Muscle of leg (tissue), 11 donors: ENCODE data around the gene RALGPS1. TPM values are rescaled to one million over a fixed set of nuclear protein-coding genes. Genes with fewer than 3 reads are reported as not detected.
A peak's percentile ranks its signal among the peaks of the same experiment; 100 is the strongest.

Experiments
- DNase-seq: peaks from one replicate; pipeline ENCODE4 v3.0.0; 2013
- H3K27ac ChIP-seq: one replicate; pipeline ENCODE4 v1.5.1; 2013; ENCODE audit warnings: mild to moderate bottlenecking, low read length, control low read depth
- H3K27me3 ChIP-seq: one replicate; pipeline ENCODE4 v1.6.1; 2013; ENCODE audit warnings: low read length; ENCODE audit not compliant: control insufficient read depth, insufficient read depth
- H3K36me3 ChIP-seq: one replicate; pipeline ENCODE4 v1.6.1; 2013; ENCODE audit warnings: low read length; ENCODE audit not compliant: control insufficient read depth, insufficient read depth
- H3K4me1 ChIP-seq: one replicate; pipeline ENCODE4 v1.6.1; 2013; ENCODE audit warnings: low read length; ENCODE audit not compliant: control insufficient read depth, insufficient read depth
- H3K4me3 ChIP-seq: one replicate; pipeline ENCODE4 v1.5.1; 2013; ENCODE audit warnings: low read length, control low read depth
- H3K9me3 ChIP-seq: replicated peaks from 2 replicates; pipeline ENCODE4 v1.6.1; 2013; ENCODE audit warnings: low read depth, low read length; ENCODE audit not compliant: control insufficient read depth
- WGBS: methylation state at CpG from one replicate; pipeline ENCODE4 v1.1.5; 2013; ENCODE audit warnings: missing lambda C conversion rate; ENCODE audit not compliant: insufficient coverage; 5-methylcytosine and 5-hydroxymethylcytosine counted together
- polyA plus RNA-seq, 8 donors: library from polyadenylated mRNA; unstranded; fragments of 120-200 nt; gene quantifications; one replicate each; pipeline versions ENCODE4 v1.2.1 to v1.2.3, GENCODE V29; 2013; ENCODE audit warnings: inconsistent platforms in 1 of 8, low replicate concordance in 1 of 8; ENCODE audit not compliant: insufficient read length in 8 of 8, insufficient read depth in 1 of 8
- total RNA-seq: library from RNA; stranded (reverse); fragments of 120-200 nt; gene quantifications from one replicate; pipeline ENCODE4 v1.2.4, GENCODE V29; 2013

The RALGPS1 gene
- total and polyA plus RNA-seq, 9 donors, result 4.6 to 8.6 (median 7.2) TPM

DNA sequence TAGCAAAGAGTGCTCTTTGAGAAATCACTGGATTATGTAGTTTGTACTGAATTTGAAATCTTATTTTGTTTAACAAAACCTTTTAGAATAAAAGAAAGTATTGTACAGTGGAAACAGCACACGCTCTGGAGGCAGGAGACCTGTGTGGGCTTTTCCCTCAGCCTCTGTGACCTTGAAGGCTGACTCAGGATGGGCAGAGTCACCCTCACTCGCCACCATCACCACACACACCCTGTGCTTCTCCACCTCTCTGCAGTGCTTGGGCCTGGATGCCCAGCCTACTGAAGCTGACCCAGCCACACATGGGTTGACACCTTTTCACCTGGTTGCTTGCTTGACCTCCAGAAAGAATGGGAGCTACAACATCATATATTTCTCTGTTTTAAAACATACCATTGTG, 188.2 kb downstream of the RALGPS1 start:
- 100% methylated on average over 1 of the region's 2 CpGs for WGBS
- Histone ChIP-seq H3K9me3 (no peaks in the 10 kb centered on the region), H3K36me3 (peaks cover 71% of the 10 kb centered on the region), H3K4me1 (peaks cover 8% of the 10 kb centered on the region), H3K27me3 (no peaks in the 10 kb centered on the region), H3K4me3 (no peak overlapping the region), H3K27ac (no peak overlapping the region)
- no peak for DNase-seq

GRCh38 chr9:127104581-127105311, 190.2 kb downstream of the RALGPS1 start:
- 81% methylated on average over 6 of the region's 7 CpGs for WGBS
- Histone ChIP-seq H3K4me1 (peaks cover 11% of the 10 kb centered on the region), H3K4me3 (no peak overlapping the region), H3K27ac (no peak overlapping the region), H3K9me3 (no peaks in the 10 kb centered on the region), H3K36me3 (peaks cover 60% of the 10 kb centered on the region), H3K27me3 (no peaks in the 10 kb centered on the region)
- DNase-seq, result no peak

DNA sequence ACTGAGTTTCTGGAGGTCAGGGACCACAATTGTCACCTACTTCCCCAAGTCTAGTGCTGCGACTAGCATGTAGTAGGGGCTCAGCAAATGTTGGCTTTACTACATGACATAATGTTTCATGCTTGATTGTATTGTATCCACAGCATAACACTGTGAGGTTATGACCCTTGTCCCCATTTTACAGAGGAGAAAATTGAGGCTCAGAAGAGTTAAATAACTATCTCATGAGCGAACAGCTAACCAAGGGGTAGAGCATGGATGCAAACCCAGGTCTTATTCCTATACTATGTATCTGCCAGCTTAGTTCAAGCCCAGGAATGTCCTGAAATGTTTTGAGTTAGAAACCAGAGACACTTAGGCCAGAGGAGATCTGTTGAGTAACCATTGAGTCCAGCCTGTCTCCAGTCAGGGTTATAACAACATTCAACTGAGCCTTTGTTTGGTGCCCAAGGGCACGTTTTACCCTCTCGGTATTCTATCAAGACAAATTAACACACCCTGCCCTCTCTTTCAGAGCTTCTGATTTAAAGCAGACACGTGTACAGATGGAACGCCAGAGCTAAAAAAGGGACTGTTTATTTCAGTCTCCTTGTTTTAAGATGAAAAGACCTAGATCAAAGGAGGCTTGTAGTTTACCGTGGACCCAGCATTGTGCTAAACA, 191.4 kb downstream of the RALGPS1 start:
- Histone ChIP-seq H3K4me1 (peaks cover 15% of the 10 kb centered on the region), H3K27me3 (no peaks in the 10 kb centered on the region), H3K9me3 (no peaks in the 10 kb centered on the region), H3K27ac (no peak overlapping the region), H3K4me3 (no peak overlapping the region), H3K36me3 (peaks cover 56% of the 10 kb centered on the region)
- 80% methylated on average over 1 of the region's 7 CpGs for WGBS
- DNase-seq, result no peak

DNA sequence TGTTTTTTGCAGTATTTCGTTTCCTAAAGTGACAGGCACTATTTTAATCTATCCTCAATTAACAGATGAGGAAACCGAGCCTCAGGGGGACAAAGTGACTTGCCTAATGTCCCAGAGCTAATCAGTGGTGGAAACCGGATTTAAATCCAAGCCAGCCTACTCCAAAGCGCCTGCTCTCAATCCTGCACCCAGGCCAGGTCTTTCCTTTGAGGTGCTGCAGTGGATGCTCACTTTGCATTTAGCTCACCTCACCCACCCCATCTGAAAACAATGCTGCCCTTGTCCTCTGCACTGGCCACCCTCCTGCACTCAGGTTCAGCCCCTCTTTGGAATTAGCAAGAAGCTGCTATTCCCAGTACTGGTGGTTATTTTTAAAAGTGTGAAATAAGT, 191.9 kb downstream of the RALGPS1 start:
- H3K4me1 ChIP-seq, result peaks cover 15% of the 10 kb centered on the region
- no peaks in the 10 kb centered on the region for H3K9me3 ChIP-seq
- H3K36me3 ChIP-seq, result peaks cover 50% of the 10 kb centered on the region
- H3K4me3 ChIP-seq, result no peak overlapping the region
- no peaks in the 10 kb centered on the region for H3K27me3 ChIP-seq
- 76% methylated on average over 2 of the region's 4 CpGs for WGBS
- DNase-seq, result no peak
- no peak overlapping the region for H3K27ac ChIP-seq

- H3K9me3 ChIP-seq, result no peaks in the 10 kb centered on the region
- H3K4me1 ChIP-seq, result peaks cover 20% of the 10 kb centered on the region
- H3K4me3 ChIP-seq, result no peak overlapping the region
- no peak overlapping the region for H3K27ac ChIP-seq
- peaks cover 50% of the 10 kb centered on the region for H3K36me3 ChIP-seq
- no peaks in the 10 kb centered on the region for H3K27me3 ChIP-seq
- no peak for DNase-seq
- 66% methylated on average over 5 of the region's 11 CpGs for WGBS
Observed at GRCh38 chr9:127107171-127107928, 192.8 kb downstream of the RALGPS1 start.

GRCh38 chr9:127107929-127108876, 193.6 kb downstream of the RALGPS1 start:
- H3K36me3 ChIP-seq, result peaks cover 44% of the 10 kb centered on the region
- no peak overlapping the region for H3K27ac ChIP-seq
- H3K27me3 ChIP-seq, result no peaks in the 10 kb centered on the region
- H3K4me1 ChIP-seq, result peaks cover 28% of the 10 kb centered on the region
- no peak overlapping the region for H3K4me3 ChIP-seq
- WGBS, result 93% methylated on average over 36 of the region's 38 CpGs
- no peak for DNase-seq
- no peaks in the 10 kb centered on the region for H3K9me3 ChIP-seq

GRCh38 chr9:127109212-127109711, 194.7 kb downstream of the RALGPS1 start:
- H3K27me3 ChIP-seq, result no peaks in the 10 kb centered on the region
- H3K27ac ChIP-seq, result no peak overlapping the region
- peaks cover 30% of the 10 kb centered on the region for H3K4me1 ChIP-seq
- H3K9me3 ChIP-seq, result no peaks in the 10 kb centered on the region
- H3K36me3 ChIP-seq, result peaks cover 35% of the 10 kb centered on the region
- 69% methylated on average over 5 of the region's 5 CpGs for WGBS
- no peak overlapping the region for H3K4me3 ChIP-seq
- no peak for DNase-seq

DNA sequence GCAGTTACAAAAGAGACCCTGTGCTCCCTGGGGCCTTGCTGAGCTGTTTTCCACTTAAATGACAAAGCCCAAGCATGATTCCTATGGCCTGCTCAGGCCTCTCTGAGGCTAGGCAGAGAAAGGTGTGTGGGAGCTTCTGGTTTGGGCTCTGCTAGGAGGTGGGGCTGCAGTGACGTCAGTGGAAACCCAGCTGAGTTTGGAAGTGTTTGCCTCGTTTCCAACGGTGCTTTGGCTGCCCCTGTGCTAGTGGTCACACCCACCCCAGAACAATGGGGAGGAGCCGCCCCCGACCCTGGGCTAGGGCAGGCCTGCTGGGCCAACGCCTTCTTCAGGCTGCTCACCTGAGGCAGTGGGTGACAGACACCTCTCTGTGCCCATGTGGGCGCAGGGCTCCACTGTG, 197.5 kb downstream of the RALGPS1 start:
- no peak overlapping the region for H3K4me3 ChIP-seq
- peak overlapping the region; percentile 39 for H3K27ac ChIP-seq
- peak; percentile 90 for DNase-seq

DNA sequence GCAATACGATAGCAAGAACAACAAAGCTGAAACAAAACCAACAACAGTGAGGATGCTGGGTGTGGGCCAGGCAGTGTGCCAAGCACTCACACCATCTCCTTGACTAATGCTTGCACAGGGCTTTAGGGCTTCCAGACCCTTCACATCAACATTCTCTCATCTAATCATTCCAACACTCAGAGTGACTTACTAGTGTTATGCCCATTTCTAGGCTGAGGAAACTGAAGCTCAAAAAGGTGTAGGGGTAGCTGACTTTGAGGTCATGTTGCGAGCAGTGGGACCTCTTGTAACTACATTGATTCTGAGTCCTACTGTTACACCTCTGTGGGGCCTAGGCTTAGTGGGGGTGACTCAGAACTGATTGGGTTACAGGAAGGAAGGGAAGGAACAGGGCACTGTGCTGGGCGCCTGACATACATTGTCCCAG, 198.2 kb downstream of the RALGPS1 start:
- DNase-seq, result no peak
- Histone ChIP-seq H3K4me3 (no peak overlapping the region), H3K9me3 (no peaks in the 10 kb centered on the region), H3K27me3 (no peaks in the 10 kb centered on the region), H3K27ac (peak overlapping the region; percentile 39), H3K36me3 (peaks cover 5% of the 10 kb centered on the region), H3K4me1 (peaks cover 40% of the 10 kb centered on the region)
- WGBS, result 88% methylated on average over 1 of the region's 3 CpGs

More for the DNA sequence above, 197.5 kb downstream of the RALGPS1 start:
- Histone ChIP-seq H3K4me1 (peaks cover 39% of the 10 kb centered on the region), H3K27me3 (no peaks in the 10 kb centered on the region), H3K9me3 (no peaks in the 10 kb centered on the region), H3K36me3 (peaks cover 12% of the 10 kb centered on the region)
- WGBS, result 75% methylated on average over 2 of the region's 7 CpGs
